ENCODE measurements around the gene NDUFS5. TPM values are rescaled to one million over a fixed set of nuclear protein-coding genes. Genes with fewer than 3 reads are reported as not detected.
A peak's percentile ranks its signal among the peaks of the same experiment; 100 is the strongest.

The NDUFS5 gene
- total RNA-seq, 1 experiment from 2014 or later = 367 TPM

DNA sequence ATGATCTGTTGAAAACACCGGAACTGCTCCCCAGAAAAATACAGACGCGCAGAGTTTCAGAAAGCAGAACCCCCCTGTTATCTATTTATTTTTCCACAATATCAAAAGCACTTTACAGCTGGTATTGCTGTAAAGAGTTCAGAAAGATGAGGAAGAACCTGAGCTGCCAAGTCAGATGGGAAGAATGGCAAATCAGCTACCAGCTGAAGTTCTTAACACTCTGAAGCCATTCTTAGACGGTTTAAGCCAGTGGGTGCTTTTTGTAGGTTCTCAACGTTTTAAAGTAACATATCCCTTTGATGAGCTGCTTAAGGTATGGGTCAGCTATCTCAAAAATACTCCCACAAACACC lies 35.8 kb upstream of the NDUFS5 start:
- Histone ChIP-seq H2BK120ac (ENCODE audit: low read depth, low read length, poor library complexity, severe bottlenecking) (peak overlapping the region; percentile 80), H3K23ac (ENCODE audit: insufficient read length, low read depth, low read length) (no peak overlapping the region), H3K79me2 (ENCODE audit: insufficient read depth, low read length) (peaks cover 37% of the 10 kb centered on the region), H3K18ac (ENCODE audit: insufficient read length, low read depth, low read length) (no peak overlapping the region), H3K4me2 (ENCODE audit: insufficient read depth, insufficient read length, low read length) (peak overlapping the region; percentile 69), H4K20me1 (ENCODE audit: control insufficient read depth, insufficient read depth, insufficient read length) (no peaks in the 10 kb centered on the region), H2AK5ac (ENCODE audit: insufficient read length, low read length) (no peak overlapping the region), H3K27ac (ENCODE audit: insufficient read length, low read depth, low read length) (peak overlapping the region; percentile 84), H4K5ac (ENCODE audit: insufficient read length, low read depth, low read length) (no peak overlapping the region), H3K14ac (ENCODE audit: insufficient read depth, low read length) (no peak overlapping the region), H3T11ph (ENCODE audit: low read length) (peak overlapping the region; percentile 39), H2BK20ac (ENCODE audit: low read depth, low read length, poor library complexity, severe bottlenecking) (no peak overlapping the region), H3K27me3 (ENCODE audit: insufficient read depth, low read length) (no peaks in the 10 kb centered on the region), H2BK15ac (ENCODE audit: low read depth, low read length) (no peak overlapping the region), H4K8ac (replicated peaks; ENCODE audit: insufficient read length, low read depth, low read length) (no peak overlapping the region), H4K91ac (ENCODE audit: insufficient read length, low read depth, low read length) (no peak overlapping the region), H3K9ac (ENCODE audit: extremely low read depth, insufficient read length, low read length) (peak overlapping the region; percentile 45), H3K4ac (ENCODE audit: low read depth, low read length) (no peak overlapping the region), H3K4me1 (ENCODE audit: insufficient read depth, low read length) (peaks cover 5% of the 10 kb centered on the region; the same call in 1 of the 2 replicates), H2BK12ac (ENCODE audit: insufficient read length, low read depth, low read length) (no peak overlapping the region), H3K9me3 (ENCODE audit: control insufficient read depth, low read depth, low read length) (no peaks in the 10 kb centered on the region), H3K23me2 (ENCODE audit: insufficient read length, low read depth, low read length, poor library complexity, severe bottlenecking) (peaks cover 13% of the 10 kb centered on the region), H3K79me1 (ENCODE audit: insufficient read depth, low read depth, low read length, poor library complexity, severe bottlenecking) (no peaks in the 10 kb centered on the region), H3K56ac (ENCODE audit: insufficient read length, low read depth, low read length) (no peak overlapping the region), H2BK5ac (ENCODE audit: insufficient read length, low read length) (no peak overlapping the region), H2AFZ (ENCODE audit: low read length) (no peak overlapping the region)
- peak overlapping the region; percentile 95 to 99 (median 99) for H3K27ac Mint-ChIP-seq
- H3K36me3 Mint-ChIP-seq (ENCODE audit: insufficient read depth in 1 of 3, low read depth in 3 of 3) = peaks cover 23 to 33% (median 30%) of the 10 kb centered on the region in 3 experiments
- TF ChIP-seq, protein P1, sequence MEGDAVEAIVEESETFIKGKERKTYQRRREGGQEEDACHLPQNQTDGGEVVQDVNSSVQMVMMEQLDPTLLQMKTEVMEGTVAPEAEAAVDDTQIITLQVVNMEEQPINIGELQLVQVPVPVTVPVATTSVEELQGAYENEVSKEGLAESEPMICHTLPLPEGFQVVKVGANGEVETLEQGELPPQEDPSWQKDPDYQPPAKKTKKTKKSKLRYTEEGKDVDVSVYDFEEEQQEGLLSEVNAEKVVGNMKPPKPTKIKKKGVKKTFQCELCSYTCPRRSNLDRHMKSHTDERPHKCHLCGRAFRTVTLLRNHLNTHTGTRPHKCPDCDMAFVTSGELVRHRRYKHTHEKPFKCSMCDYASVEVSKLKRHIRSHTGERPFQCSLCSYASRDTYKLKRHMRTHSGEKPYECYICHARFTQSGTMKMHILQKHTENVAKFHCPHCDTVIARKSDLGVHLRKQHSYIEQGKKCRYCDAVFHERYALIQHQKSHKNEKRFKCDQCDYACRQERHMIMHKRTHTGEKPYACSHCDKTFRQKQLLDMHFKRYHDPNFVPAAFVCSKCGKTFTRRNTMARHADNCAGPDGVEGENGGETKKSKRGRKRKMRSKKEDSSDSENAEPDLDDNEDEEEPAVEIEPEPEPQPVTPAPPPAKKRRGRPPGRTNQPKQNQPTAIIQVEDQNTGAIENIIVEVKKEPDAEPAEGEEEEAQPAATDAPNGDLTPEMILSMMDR (conservative IDR thresholded peaks at IDR 0.05) = no peak
- H3K27me3 Mint-ChIP-seq (ENCODE audit: low read depth) = no peaks in the 10 kb centered on the region
- peaks cover 48 to 55% of the 10 kb centered on the region in 2 experiments for H3K4me1 Mint-ChIP-seq
- H3K4me3 Mint-ChIP-seq = peak overlapping the region; percentile 84 to 91
- no peak for DNase-seq
- no peaks in the 10 kb centered on the region for H3K9me3 Mint-ChIP-seq
- no CpG with 5 or more reads among the region's 5 CpGs for WGBS (ENCODE audit: extremely low coverage, insufficient read length, low lambda C conversion rate)

Measured in H9 (cell line).